SK-N-SH (cell line): ENCODE results near the gene PCNA. TPM values are rescaled to one million over a fixed set of nuclear protein-coding genes. Genes with fewer than 3 reads are reported as not detected.

ENCODE experiments used
- CTCF ChIA-PET: fragments of 300-600, 350-600 bp; formaldehyde crosslinking; extraction: SDS; loops from one replicate; lab custom pipeline; 2021; lab: Yijun Ruan, JAX
- POLR2A ChIA-PET: fragments of 350-600 bp; sonication (Branson Sonifier 250); formaldehyde crosslinking; extraction: SDS; loops from one replicate; lab custom pipeline; 2020; ENCODE audit warnings: antibody characterized with exemption, inconsistent platforms; lab: Yijun Ruan, JAX
- DNase-seq: peaks from one replicate; pipeline ENCODE4 v3.0.0; 2012
- H2AFZ ChIP-seq: fragments of 200-600 bp; sonication (generic); 2 replicates; pipeline ENCODE4 v1.8.1; 2016; ENCODE audit warnings: antibody characterized with exemption, mild to moderate bottlenecking, low read depth
- H3F3A ChIP-seq: fragments of 200-600 bp; sonication (generic); replicated peaks from 2 replicates; pipeline ENCODE3; 2016; ENCODE audit warnings: antibody characterized with exemption, mild to moderate bottlenecking; ENCODE audit not compliant: insufficient read depth
- H3K27ac ChIP-seq, 2 experiments: fragments of 200-500 bp in 1 of 2; fragments of 200-600 bp in 1 of 2; sonication (Bioruptor generic) in 1 of 2; sonication (generic), shearing (Covaris generic) in 1 of 2; 2 replicates each; pipeline versions ENCODE4 v1.5.1 to v1.6.1; 2014 to 2016; ENCODE audit warnings: low read depth in 2 of 2, inconsistent platforms in 1 of 2, low read length in 1 of 2, mild to moderate bottlenecking in 1 of 2, mixed read lengths in 1 of 2
- H3K27me3 ChIP-seq: fragments of 200-600 bp; sonication (generic), shearing (Covaris generic); 2 replicates; pipeline ENCODE4 v1.6.1; 2016; ENCODE audit warnings: mixed run types; ENCODE audit not compliant: insufficient read depth
- H3K36me3 ChIP-seq, 2 experiments: fragments of 200-500 bp in 1 of 2; fragments of 200-600 bp in 1 of 2; sonication (Bioruptor generic) in 1 of 2; sonication (generic) in 1 of 2; replicated peaks in 1 of 2; 2 replicates each; pipeline versions ENCODE3 to v1.5.1; 2014 to 2016; ENCODE audit warnings: low read length in 1 of 2, mild to moderate bottlenecking in 1 of 2; ENCODE audit not compliant: insufficient read depth in 2 of 2, control insufficient read depth in 1 of 2
- H3K4me1 ChIP-seq, 2 experiments: fragments of 200-500 bp in 1 of 2; fragments of 200-600 bp in 1 of 2; sonication (Bioruptor generic) in 1 of 2; sonication (generic), shearing (Covaris generic) in 1 of 2; 2 replicates each; pipeline versions ENCODE4 v1.5.1 to v1.6.1; 2014 to 2016; ENCODE audit warnings: low read depth in 1 of 2, low read length in 1 of 2, mixed run types in 1 of 2; ENCODE audit not compliant: insufficient read depth in 2 of 2, control insufficient read depth in 1 of 2
- H3K4me2 ChIP-seq: fragments of 200-600 bp; sonication (generic), shearing (Covaris generic); 2 replicates; pipeline ENCODE4 v1.6.1; 2017; ENCODE audit warnings: mixed run types
- H3K4me3 ChIP-seq, 2 experiments: fragments of 200-500 bp in 1 of 2; fragments of 200-600 bp in 1 of 2; sonication (Bioruptor generic) in 1 of 2; sonication (generic), shearing (Covaris generic) in 1 of 2; 2 replicates each; pipeline versions ENCODE4 v1.5.1 to v1.8.1; 2014 to 2016; ENCODE audit warnings: low read depth in 2 of 2, inconsistent platforms in 1 of 2, low read length in 1 of 2, mild to moderate bottlenecking in 1 of 2, mixed read lengths in 1 of 2, moderate library complexity in 1 of 2
- H3K79me2 ChIP-seq: fragments of 200-600 bp; sonication (generic); 2 replicates; pipeline ENCODE4 v1.8.1; 2017; ENCODE audit warnings: mild to moderate bottlenecking; ENCODE audit not compliant: insufficient read depth
- H3K9ac ChIP-seq: fragments of 200-600 bp; sonication (generic); 2 replicates; pipeline ENCODE4 v1.6.1; 2017; ENCODE audit warnings: mixed run types
- H3K9me2 ChIP-seq: fragments of 200-600 bp; sonication (generic); 2 replicates; pipeline ENCODE4 v1.6.1; 2017; ENCODE audit warnings: mixed run types
- H3K9me3 ChIP-seq: fragments of 200-600 bp; sonication (generic); 2 replicates; pipeline ENCODE4 v1.6.1; 2017; ENCODE audit warnings: mixed run types, mild to moderate bottlenecking, moderate library complexity
- H4K20me1 ChIP-seq: fragments of 200-600 bp; sonication (generic); 2 replicates; pipeline ENCODE4 v1.6.1; 2017; ENCODE audit warnings: mild to moderate bottlenecking, mixed run types; ENCODE audit not compliant: insufficient read depth
- CTCF ChIP-seq: fragments of 200-600 bp; sonication (generic); IDR thresholded peaks from 2 replicates; pipeline ENCODE4 v1.6.1; 2017; ENCODE audit warnings: antibody characterized with exemption, mild to moderate bottlenecking, moderate library complexity
- ELF1 ChIP-seq: IDR thresholded peaks from 2 replicates; pipeline ENCODE4 v1.4.0; 2012
- FOSL2 ChIP-seq: IDR thresholded peaks from 2 replicates; pipeline ENCODE4 v1.4.0; 2012; ENCODE audit warnings: low read depth, mild to moderate bottlenecking, moderate library complexity, borderline replicate concordance
- GABPA ChIP-seq: IDR thresholded peaks from 2 replicates; pipeline ENCODE4 v1.4.0; 2012; ENCODE audit warnings: low read depth, mild to moderate bottlenecking
- IRF3 ChIP-seq: fragments of 150-350 bp; IDR thresholded peaks from 2 replicates; pipeline ENCODE4 v1.6.1; 2016; ENCODE audit warnings: mild to moderate bottlenecking, low read depth, low read length
- MAX ChIP-seq: IDR thresholded peaks from 2 replicates; pipeline ENCODE4 v1.4.0; 2012; ENCODE audit warnings: low read depth
- MXI1 ChIP-seq: IDR thresholded peaks from 2 replicates; pipeline ENCODE4 v1.6.1; 2012; ENCODE audit warnings: mild to moderate bottlenecking, low read depth, low read length, improper control_type of control experiment
- NFIC ChIP-seq: IDR thresholded peaks from 2 replicates; pipeline ENCODE4 v1.4.0; 2012; ENCODE audit warnings: borderline replicate concordance
- NRF1 ChIP-seq: IDR thresholded peaks from 2 replicates; pipeline ENCODE4 v1.6.1; 2012; ENCODE audit warnings: low read depth, mild to moderate bottlenecking, low read length
- PBX3 ChIP-seq: IDR thresholded peaks from 2 replicates; pipeline ENCODE4; 2012
- POLR2AphosphoS5 ChIP-seq: IDR thresholded peaks from 2 replicates; pipeline ENCODE4 v1.6.1; 2012; ENCODE audit warnings: low read depth, low read length
- RAD21 ChIP-seq: IDR thresholded peaks from 2 replicates; pipeline ENCODE4 v1.6.1; 2012; ENCODE audit warnings: mild to moderate bottlenecking, low read length
- REST ChIP-seq: IDR thresholded peaks from 2 replicates; pipeline ENCODE4 v1.6.1; 2012; ENCODE audit warnings: mild to moderate bottlenecking, low read depth, low read length, moderate library complexity
- RFX5 ChIP-seq: IDR thresholded peaks from 2 replicates; pipeline ENCODE4 v1.6.1; 2012; ENCODE audit warnings: mild to moderate bottlenecking, improper control_type of control experiment, low read length
- RXRA ChIP-seq: IDR thresholded peaks from 2 replicates; pipeline ENCODE4 v1.4.0; 2012; ENCODE audit warnings: low read depth, mild to moderate bottlenecking, borderline replicate concordance
- SMC3 ChIP-seq: IDR thresholded peaks from 2 replicates; pipeline ENCODE4 v1.6.1; 2012; ENCODE audit warnings: low read depth, low read length, improper control_type of control experiment
- TCF12 ChIP-seq: IDR thresholded peaks from 2 replicates; pipeline ENCODE4 v1.4.0; 2012
- ZBTB33 ChIP-seq: IDR thresholded peaks from 2 replicates; pipeline ENCODE4 v1.4.0; 2012; ENCODE audit warnings: low read depth, borderline replicate concordance
- WGBS: methylation state at CpG from one replicate; pipeline ENCODE4 v1.1.6; 2017; ENCODE audit warnings: low lambda C conversion rate; 5-methylcytosine and 5-hydroxymethylcytosine counted together
- polyA plus RNA-seq, 3 experiments: library from polyadenylated mRNA; depleted of rRNA; stranded (reverse); fragments of >200 nt; gene quantifications; 2 replicates each; pipeline ENCODE4 v1.2.3, GENCODE V29; 2012

PCNA gene
- polyA plus RNA-seq, 1 of the 3 experiments (the other 2 are of a cell fraction), result 185 TPM

- no peak for TF ChIP-seq POLR2AphosphoS5
- TF ChIP-seq TCF12, result no peak
Measured at GRCh38 chr20:5109276-5109675, 10.5 kb downstream of the PCNA start (continued).

- Histone ChIP-seq H3K9ac (no peak overlapping the region), H3K4me1 (no peaks in the 10 kb centered on the region), H3K4me3 (no peak overlapping the region), H4K20me1 (no peaks in the 10 kb centered on the region), H3F3A (peaks cover 11% of the 10 kb centered on the region), H3K4me2 (no peak overlapping the region), H3K27me3 (no peaks in the 10 kb centered on the region), H3K79me2 (peaks cover 9% of the 10 kb centered on the region; the same call in 1 of the 2 replicates), H3K27ac (no peak overlapping the region), H3K36me3 (peaks cover 35 to 77% of the 10 kb centered on the region in 2 experiments), H3K9me2 (no peaks in the 10 kb centered on the region), H2AFZ (no peak overlapping the region), H3K9me3 (no peaks in the 10 kb centered on the region)
- no peak for DNase-seq
- WGBS, result 89% methylated on average over 2 of the region's 2 CpGs
- POLR2A ChIA-PET, result no interaction called here
- no peak for TF ChIP-seq PBX3
- TF ChIP-seq ELF1, result no peak
- TF ChIP-seq REST, result no peak
- TF ChIP-seq ZBTB33, result no peak
- TF ChIP-seq SMC3, result no peak
- no peak for TF ChIP-seq IRF3
- no peak for TF ChIP-seq TCF12
- TF ChIP-seq CTCF, result no peak
- TF ChIP-seq RAD21, result no peak
- TF ChIP-seq MAX, result no peak
- no peak for TF ChIP-seq MXI1
- TF ChIP-seq GABPA, result no peak
- no peak for TF ChIP-seq RFX5
- TF ChIP-seq FOSL2, result no peak
- TF ChIP-seq NFIC, result no peak
- no peak for TF ChIP-seq RXRA
- no peak for TF ChIP-seq NRF1
- CTCF ChIA-PET, result interaction anchor here (0.6 to 1.3 kb wide), 3 partner anchors 105 to 1148 kb away, joined by 3 to 5 read pairs (median 3); no protein-coding TSS in a partner anchor
Measured at GRCh38 chr20:5104479-5104878, 15.3 kb downstream of the PCNA start.
